Keratinocyte (primary cell): ENCODE measurements around the gene HS6ST3. TPM values are rescaled to one million over a fixed set of nuclear protein-coding genes. Genes with fewer than 3 reads are reported as not detected.

Experiments used
- DNase-seq: peaks from one replicate; pipeline ENCODE4 v3.0.0-alpha.2; 2011; ENCODE audit warnings: low read depth, missing footprints, low spot score
- FAIRE-seq: peaks from 2 replicates; lab custom pipeline; 2011; peaks lifted over from hg19 to GRCh38; lab: Jason Lieb, UNC
- H2AFZ ChIP-seq: 2 replicates; pipeline ENCODE4 v1.6.0; 2012; ENCODE audit warnings: low read length, control low read depth, inconsistent platforms; ENCODE audit not compliant: control insufficient read depth
- H3K27ac ChIP-seq: 2 replicates; pipeline ENCODE4 v1.5.1; 2011; ENCODE audit warnings: low read length; ENCODE audit not compliant: control insufficient read depth, insufficient read depth
- H3K27me3 ChIP-seq: 3 replicates; pipeline ENCODE4 v1.6.0; 2011; ENCODE audit warnings: low read length; ENCODE audit not compliant: control insufficient read depth, insufficient read depth; ENCODE audit errors: extremely low read depth
- H3K36me3 ChIP-seq, 2 experiments: 2 replicates in 1 of 2; 3 replicates in 1 of 2; pipeline ENCODE4 v1.5.1; 2011; ENCODE audit warnings: low read length in 2 of 2, mild to moderate bottlenecking in 1 of 2; ENCODE audit not compliant: control insufficient read depth in 2 of 2, insufficient read depth in 2 of 2; ENCODE audit errors: extremely low read depth in 1 of 2
- H3K4me1 ChIP-seq: 3 replicates; pipeline ENCODE4 v1.5.1; 2011; ENCODE audit warnings: low read length; ENCODE audit not compliant: control insufficient read depth, insufficient read depth; ENCODE audit errors: extremely low read depth
- H3K4me2 ChIP-seq: 3 replicates; pipeline ENCODE4 v1.6.0; 2011; ENCODE audit warnings: low read depth, low read length; ENCODE audit not compliant: control insufficient read depth, insufficient read depth; ENCODE audit errors: extremely low read depth
- H3K4me3 ChIP-seq, 3 experiments: fragments of 200-600 bp in 1 of 3; sonication (generic) in 1 of 3; 2 replicates in 2 of 3; 3 replicates in 1 of 3; pipeline ENCODE4 v1.5.1; 2011 to 2016; ENCODE audit warnings: low read length in 3 of 3, mild to moderate bottlenecking in 3 of 3, control low read depth in 2 of 3, inconsistent platforms in 1 of 3, low read depth in 1 of 3, mixed read lengths in 1 of 3, mixed run types in 1 of 3, moderate library complexity in 1 of 3; ENCODE audit not compliant: control insufficient read depth in 2 of 3, insufficient read depth in 2 of 3; ENCODE audit errors: extremely low read depth in 1 of 3
- H3K79me2 ChIP-seq: 2 replicates; pipeline ENCODE4 v1.6.0; 2012; ENCODE audit warnings: low read length; ENCODE audit not compliant: control insufficient read depth, insufficient read depth
- H3K9ac ChIP-seq: 3 replicates; pipeline ENCODE4 v1.6.0; 2011; ENCODE audit warnings: low read length; ENCODE audit not compliant: control insufficient read depth, insufficient read depth; ENCODE audit errors: extremely low read depth
- H3K9me1 ChIP-seq: 3 replicates; pipeline ENCODE4 v1.6.0; 2011; ENCODE audit warnings: low read length; ENCODE audit not compliant: control insufficient read depth, insufficient read depth; ENCODE audit errors: extremely low read depth
- H3K9me3 ChIP-seq: 2 replicates; pipeline ENCODE4 v1.5.1; 2012; ENCODE audit warnings: low read depth, low read length; ENCODE audit not compliant: control insufficient read depth
- H4K20me1 ChIP-seq: 3 replicates; pipeline ENCODE4 v1.6.0; 2011; ENCODE audit warnings: low read length; ENCODE audit not compliant: control insufficient read depth, insufficient read depth; ENCODE audit errors: extremely low read depth
- EZH2 ChIP-seq: IDR thresholded peaks from one replicate; pipeline ENCODE4 v1.6.1; 2012; ENCODE audit warnings: inconsistent platforms, mild to moderate bottlenecking, low read length, moderate library complexity
- dilution Hi-C: fragments of 300-500 bp; cut with MboI; formaldehyde crosslinking; loops from one replicate; pipeline ENCODE4 v1.7.0; 2020; ENCODE audit warnings: low sequenced_read_pairs; ENCODE audit not compliant: extremely low pct_ligation_motif_present
- polyA plus RNA-seq, 5 experiments: library from polyadenylated mRNA; depleted of rRNA in 3 of 5; stranded (reverse) in 3 of 5; stranded (forward) in 1 of 5; unstranded in 1 of 5; fragments of >200 nt; gene quantifications; 1 replicate in 1 of 5; 2 replicates in 3 of 5; 3 replicates in 1 of 5; pipeline versions ENCODE4 v1.2.1 to v1.2.3, GENCODE V29; 2011 to 2012; ENCODE audit warnings: missing spikeins in 2 of 5, low read depth in 1 of 5, low replicate concordance in 1 of 5
- TF ChIP-seq, protein P1 (sequence below), 3 experiments: IDR thresholded peaks in 1 of 3; conservative IDR thresholded peaks in 1 of 3; optimal IDR thresholded peaks in 1 of 3; 2 replicates in 2 of 3; 3 replicates in 1 of 3; pipeline versions ENCODE3 to v1.5.1; 2011; ENCODE audit warnings: low read length in 3 of 3, mild to moderate bottlenecking in 3 of 3, moderate library complexity in 2 of 3, control low read depth in 1 of 3, inconsistent platforms in 1 of 3; ENCODE audit not compliant: insufficient read depth in 2 of 3; ENCODE audit errors: extremely low read depth in 1 of 3

Gene HS6ST3
- polyA plus RNA-seq, 1 donor (not counting 4 experiments of a cell fraction or from before 2014, with no cell fraction given): 0.03 TPM

DNA sequence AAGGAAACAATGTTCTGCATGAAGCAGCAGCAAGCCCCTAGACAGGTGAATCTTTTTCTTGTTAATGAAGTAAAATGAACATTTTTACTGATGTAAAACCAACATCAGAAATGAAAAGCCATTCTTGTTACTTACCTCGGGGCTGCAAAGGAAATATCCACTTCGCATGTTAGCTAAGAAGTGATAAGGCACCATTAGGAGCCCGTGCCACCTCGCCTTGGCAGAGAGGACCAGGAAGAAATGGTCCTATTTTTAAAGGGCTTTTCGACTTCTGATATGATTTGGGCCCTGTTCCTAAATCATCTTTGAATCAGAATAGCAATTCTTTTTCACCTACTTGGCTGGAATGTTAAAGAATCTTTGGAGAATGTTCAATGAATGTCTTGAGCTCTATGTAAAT lies 721.1 kb downstream of the HS6ST3 start:
- no peaks in the 10 kb centered on the region for H3K9me1 ChIP-seq
- no peak overlapping the region for H2AFZ ChIP-seq
- H3K4me2 ChIP-seq: no peak overlapping the region
- DNase-seq: no peak
- dilution Hi-C loops: no loop called here
- TF ChIP-seq, protein P1, sequence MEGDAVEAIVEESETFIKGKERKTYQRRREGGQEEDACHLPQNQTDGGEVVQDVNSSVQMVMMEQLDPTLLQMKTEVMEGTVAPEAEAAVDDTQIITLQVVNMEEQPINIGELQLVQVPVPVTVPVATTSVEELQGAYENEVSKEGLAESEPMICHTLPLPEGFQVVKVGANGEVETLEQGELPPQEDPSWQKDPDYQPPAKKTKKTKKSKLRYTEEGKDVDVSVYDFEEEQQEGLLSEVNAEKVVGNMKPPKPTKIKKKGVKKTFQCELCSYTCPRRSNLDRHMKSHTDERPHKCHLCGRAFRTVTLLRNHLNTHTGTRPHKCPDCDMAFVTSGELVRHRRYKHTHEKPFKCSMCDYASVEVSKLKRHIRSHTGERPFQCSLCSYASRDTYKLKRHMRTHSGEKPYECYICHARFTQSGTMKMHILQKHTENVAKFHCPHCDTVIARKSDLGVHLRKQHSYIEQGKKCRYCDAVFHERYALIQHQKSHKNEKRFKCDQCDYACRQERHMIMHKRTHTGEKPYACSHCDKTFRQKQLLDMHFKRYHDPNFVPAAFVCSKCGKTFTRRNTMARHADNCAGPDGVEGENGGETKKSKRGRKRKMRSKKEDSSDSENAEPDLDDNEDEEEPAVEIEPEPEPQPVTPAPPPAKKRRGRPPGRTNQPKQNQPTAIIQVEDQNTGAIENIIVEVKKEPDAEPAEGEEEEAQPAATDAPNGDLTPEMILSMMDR (optimal IDR thresholded peaks at IDR 0.05 in 1 of 3, IDR thresholded peaks at IDR 0.05 in 1 of 3, conservative IDR thresholded peaks at IDR 0.05 in 1 of 3; ENCODE audit: extremely low read depth in 1 of 3, insufficient read depth in 2 of 3, low read length in 3 of 3): no peak
- no peak for TF ChIP-seq EZH2
- H4K20me1 ChIP-seq: no peaks in the 10 kb centered on the region
- no peaks in the 10 kb centered on the region for H3K79me2 ChIP-seq
- H3K4me1 ChIP-seq: no peaks in the 10 kb centered on the region
- H3K4me3 ChIP-seq: no peak overlapping the region
- no peaks in the 10 kb centered on the region for H3K27me3 ChIP-seq
- no peaks in the 10 kb centered on the region for H3K9me3 ChIP-seq
- FAIRE-seq: no peak
- H3K9ac ChIP-seq: no peak overlapping the region
- H3K36me3 ChIP-seq: no peaks in the 10 kb centered on the region
- no peak overlapping the region for H3K27ac ChIP-seq

DNA sequence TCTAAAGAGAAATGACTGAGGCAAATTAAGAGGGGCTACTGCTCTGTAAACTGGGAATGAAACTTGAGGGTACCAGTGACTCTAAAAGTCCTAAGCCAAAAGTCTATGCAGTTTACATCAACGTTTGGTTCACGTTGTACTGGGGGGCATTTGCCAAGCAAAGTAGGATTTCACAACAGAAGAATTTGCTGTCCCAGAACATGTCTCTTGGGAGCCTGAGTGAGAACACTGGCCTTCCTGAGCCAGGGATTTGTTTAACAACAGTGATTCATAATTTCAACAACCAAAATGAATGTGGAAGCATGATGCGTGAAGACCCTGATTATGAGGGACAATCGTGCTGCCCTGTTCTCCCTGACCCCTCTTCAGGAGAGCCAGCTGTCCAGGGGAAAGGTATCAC lies 726.4 kb downstream of the HS6ST3 start:
- DNase-seq (no peak), FAIRE-seq (no peak)

More for the DNA sequence above, 726.4 kb downstream of the HS6ST3 start:
- Histone ChIP-seq H3K36me3 (no peaks in the 10 kb centered on the region), H3K9ac (no peak overlapping the region), H3K9me1 (no peaks in the 10 kb centered on the region), H3K79me2 (no peaks in the 10 kb centered on the region), H3K9me3 (no peaks in the 10 kb centered on the region), H3K27ac (no peak overlapping the region), H3K27me3 (no peaks in the 10 kb centered on the region), H4K20me1 (no peaks in the 10 kb centered on the region), H2AFZ (no peak overlapping the region), H3K4me2 (no peak overlapping the region), H3K4me3 (no peak overlapping the region), H3K4me1 (no peaks in the 10 kb centered on the region)
- dilution Hi-C loops: no loop called here
- no peak for TF ChIP-seq EZH2
- TF ChIP-seq, protein P1 (optimal IDR thresholded peaks at IDR 0.05 in 1 of 3, IDR thresholded peaks at IDR 0.05 in 1 of 3, conservative IDR thresholded peaks at IDR 0.05 in 1 of 3; ENCODE audit: extremely low read depth in 1 of 3, insufficient read depth in 2 of 3, low read length in 3 of 3): no peak
